Measurements from ENCODE around the gene ADPRS. TPM values are rescaled to one million over a fixed set of nuclear protein-coding genes. Genes with fewer than 3 reads are reported as not detected.

The ADPRS gene
- total RNA-seq, 1 experiment from 2014 or later = 26.5 TPM

DNA sequence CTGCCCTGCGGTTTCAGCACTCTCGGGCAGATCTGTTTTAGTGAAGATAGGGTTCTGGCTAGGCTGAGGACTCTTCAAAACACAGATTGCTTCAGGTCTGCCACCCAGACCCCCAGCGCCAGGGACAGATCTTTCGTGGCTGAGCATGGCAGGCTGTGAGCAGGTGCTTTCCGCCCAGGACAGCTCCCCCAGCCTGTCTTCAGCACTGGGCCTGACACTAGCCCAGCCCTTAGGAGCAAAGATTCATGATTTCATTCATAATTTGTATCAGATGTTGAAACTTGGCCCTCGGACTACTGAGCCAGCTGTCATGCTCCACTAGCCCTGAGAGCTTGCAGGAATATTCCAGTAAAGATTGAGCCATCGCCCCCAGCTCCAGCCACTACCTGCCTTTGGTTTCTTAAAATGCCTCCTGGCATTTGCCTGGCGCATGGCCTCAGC lies 5.9 kb downstream of the ADPRS start:
- Mint-ChIP-seq H3K4me3 (ENCODE audit: low read depth, unreplicated experiment) (no peak overlapping the region), H3K36me3 (ENCODE audit: insufficient read depth, unreplicated experiment) (peaks cover 21% of the 10 kb centered on the region), H3K27me3 (ENCODE audit: unreplicated experiment) (no peaks in the 10 kb centered on the region), H3K9me3 (ENCODE audit: low read depth, unreplicated experiment) (no peaks in the 10 kb centered on the region), H3K27ac (ENCODE audit: unreplicated experiment) (no peak overlapping the region), H3K4me1 (ENCODE audit: low read depth, unreplicated experiment) (peaks cover 5% of the 10 kb centered on the region)
- intact Hi-C loops (cut with micrococcal nuclease; ENCODE audit: unreplicated experiment) = no loop called here
- BruUV-seq (replicated peaks) = no TSS peak
- TF ChIP-seq, protein P1, sequence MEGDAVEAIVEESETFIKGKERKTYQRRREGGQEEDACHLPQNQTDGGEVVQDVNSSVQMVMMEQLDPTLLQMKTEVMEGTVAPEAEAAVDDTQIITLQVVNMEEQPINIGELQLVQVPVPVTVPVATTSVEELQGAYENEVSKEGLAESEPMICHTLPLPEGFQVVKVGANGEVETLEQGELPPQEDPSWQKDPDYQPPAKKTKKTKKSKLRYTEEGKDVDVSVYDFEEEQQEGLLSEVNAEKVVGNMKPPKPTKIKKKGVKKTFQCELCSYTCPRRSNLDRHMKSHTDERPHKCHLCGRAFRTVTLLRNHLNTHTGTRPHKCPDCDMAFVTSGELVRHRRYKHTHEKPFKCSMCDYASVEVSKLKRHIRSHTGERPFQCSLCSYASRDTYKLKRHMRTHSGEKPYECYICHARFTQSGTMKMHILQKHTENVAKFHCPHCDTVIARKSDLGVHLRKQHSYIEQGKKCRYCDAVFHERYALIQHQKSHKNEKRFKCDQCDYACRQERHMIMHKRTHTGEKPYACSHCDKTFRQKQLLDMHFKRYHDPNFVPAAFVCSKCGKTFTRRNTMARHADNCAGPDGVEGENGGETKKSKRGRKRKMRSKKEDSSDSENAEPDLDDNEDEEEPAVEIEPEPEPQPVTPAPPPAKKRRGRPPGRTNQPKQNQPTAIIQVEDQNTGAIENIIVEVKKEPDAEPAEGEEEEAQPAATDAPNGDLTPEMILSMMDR (IDR thresholded peaks at IDR 0.05; ENCODE audit: unreplicated experiment) = no peak
- CTCF ChIA-PET = no interaction called here
- DNase-seq = no peak

DNA sequence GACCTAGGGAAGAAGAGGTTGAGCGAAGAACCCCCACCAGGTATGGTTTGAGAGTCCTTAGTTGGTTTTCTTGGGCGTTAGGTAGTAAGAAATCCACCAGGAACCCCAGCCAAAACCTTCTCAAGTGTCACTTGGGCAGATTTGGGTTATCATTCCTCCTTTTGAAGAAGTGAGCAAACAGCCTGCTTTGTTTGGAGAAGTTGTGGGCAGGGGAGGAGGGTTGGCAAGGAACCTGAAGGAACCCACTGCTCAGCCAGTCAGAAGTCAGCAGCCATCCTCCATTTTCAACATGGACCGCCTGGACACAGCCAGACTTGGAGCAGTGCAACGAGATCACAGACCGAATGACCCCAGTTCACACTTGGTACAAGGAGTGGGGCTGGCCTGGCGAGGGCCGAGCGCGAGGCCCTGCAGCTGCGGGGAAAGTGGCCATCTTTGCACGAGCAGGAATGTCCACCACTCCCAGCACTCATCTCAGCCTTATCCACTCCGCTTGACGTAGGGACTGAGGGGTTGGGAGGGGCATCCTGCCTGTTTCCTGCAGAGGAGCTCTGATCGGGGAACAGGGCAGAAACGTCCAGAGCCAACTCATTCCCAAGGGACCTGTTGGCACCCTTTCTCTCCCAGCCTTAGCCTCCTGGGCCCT lies 7.2 kb downstream of the ADPRS start:
- Mint-ChIP-seq H3K9me3 (ENCODE audit: low read depth, unreplicated experiment) (no peaks in the 10 kb centered on the region), H3K27me3 (ENCODE audit: unreplicated experiment) (no peaks in the 10 kb centered on the region), H3K27ac (ENCODE audit: unreplicated experiment) (no peak overlapping the region), H3K4me1 (ENCODE audit: low read depth, unreplicated experiment) (peaks cover 10% of the 10 kb centered on the region), H3K4me3 (ENCODE audit: low read depth, unreplicated experiment) (no peak overlapping the region), H3K36me3 (ENCODE audit: insufficient read depth, unreplicated experiment) (peaks cover 24% of the 10 kb centered on the region)
- no peak for DNase-seq
- TF ChIP-seq, protein P1 (IDR thresholded peaks at IDR 0.05; ENCODE audit: unreplicated experiment) = no peak
- intact Hi-C loops (cut with micrococcal nuclease; ENCODE audit: unreplicated experiment) = no loop called here
- CTCF ChIA-PET = interaction anchor here (1.2 to 1.4 kb wide), 2 partner anchors 39 to 92 kb away, joined by 3 to 5 read pairs; no protein-coding TSS in a partner anchor
- no TSS peak for BruUV-seq (replicated peaks)

GRCh38 chr1:36096500-36097432 lies 8.1 kb downstream of the ADPRS start:
- H3K4me3 Mint-ChIP-seq (ENCODE audit: low read depth, unreplicated experiment) = no peak overlapping the region
- CTCF ChIA-PET = interaction anchor here (0.5 to 1.4 kb wide), 6 partner anchors 8 to 91 kb away, joined by 3 to 14 read pairs (median 4); partner anchors contain the start of gene TRAPPC3
- BruUV-seq (replicated peaks) = no TSS peak

More at GRCh38 chr1:36096500-36097432, 8.1 kb downstream of the ADPRS start:
- intact Hi-C loops (cut with micrococcal nuclease; ENCODE audit: unreplicated experiment) = no loop called here
- TF ChIP-seq, protein P1 (IDR thresholded peaks at IDR 0.05; ENCODE audit: unreplicated experiment) = no peak
- Mint-ChIP-seq H3K27ac (ENCODE audit: unreplicated experiment) (no peak overlapping the region), H3K4me1 (ENCODE audit: low read depth, unreplicated experiment) (peaks cover 10% of the 10 kb centered on the region), H3K36me3 (ENCODE audit: insufficient read depth, unreplicated experiment) (peaks cover 24% of the 10 kb centered on the region), H3K9me3 (ENCODE audit: low read depth, unreplicated experiment) (no peaks in the 10 kb centered on the region), H3K27me3 (ENCODE audit: unreplicated experiment) (no peaks in the 10 kb centered on the region)
- peak; percentile 37 for DNase-seq

Data from Calu3 (cell line).